Placental epithelial cell (primary cell): ENCODE measurements around the gene ELF2. TPM values are rescaled to one million over a fixed set of nuclear protein-coding genes. Genes with fewer than 3 reads are reported as not detected.

Source experiments
- small RNA-seq: library from RNA; depleted of rRNA; stranded (forward); fragments of <200 nt; gene quantifications from one replicate; pipeline ENCODE3, GENCODE V24; 2012
- total RNA-seq: library from RNA; depleted of rRNA; stranded (reverse); fragments of >200 nt; gene quantifications from 2 replicates; pipeline ENCODE4 v1.2.3, GENCODE V29; 2012

ELF2 gene
- total RNA-seq: 50.1 and 71.1 TPM in 2 replicates

DNA sequence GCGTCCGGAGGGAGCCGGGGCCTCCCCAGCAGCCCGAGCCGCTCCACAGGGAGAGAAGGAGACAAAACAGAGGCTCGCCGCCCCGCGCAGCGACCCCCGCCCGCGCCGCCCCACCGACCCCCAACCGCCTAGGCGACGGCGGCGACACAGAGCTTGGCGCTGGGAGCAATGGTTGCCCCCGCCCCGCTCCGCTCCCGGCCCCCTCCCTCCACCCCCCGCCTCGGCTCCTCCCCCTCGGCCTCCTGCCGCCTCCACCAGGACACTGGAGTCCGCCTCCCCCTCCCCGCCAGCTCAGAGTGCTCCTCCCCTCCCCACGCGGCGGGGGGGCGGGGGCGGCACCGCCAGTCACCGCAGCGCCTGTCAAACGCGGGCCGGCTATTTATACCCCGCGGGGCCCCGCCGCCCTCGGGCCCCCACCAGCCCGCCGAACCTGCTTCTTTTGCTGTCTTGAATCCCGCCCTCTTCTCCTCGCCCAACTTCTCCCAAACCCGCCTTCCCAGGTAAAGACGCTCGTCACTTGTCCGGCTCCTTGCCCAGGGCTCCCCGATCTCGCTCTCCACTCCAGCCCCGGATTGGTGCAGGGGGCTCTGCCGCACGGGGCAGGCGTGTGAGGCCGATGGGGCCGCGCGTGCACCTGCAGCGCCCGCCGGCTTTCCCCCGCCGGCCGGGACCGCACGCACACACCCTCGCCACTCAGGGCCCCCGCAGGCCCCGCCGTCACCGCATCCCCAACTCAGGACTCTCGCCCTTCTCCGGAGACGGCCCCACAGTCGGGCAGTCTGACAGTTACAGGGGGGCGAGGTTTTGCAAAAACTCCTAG is at the start of gene ELF2:
Gene ELF2 (minus strand): TSS at position 170 of the 820 bp plus-strand sequence. CDS start 39,517 bp downstream, outside the sequence.

DNA sequence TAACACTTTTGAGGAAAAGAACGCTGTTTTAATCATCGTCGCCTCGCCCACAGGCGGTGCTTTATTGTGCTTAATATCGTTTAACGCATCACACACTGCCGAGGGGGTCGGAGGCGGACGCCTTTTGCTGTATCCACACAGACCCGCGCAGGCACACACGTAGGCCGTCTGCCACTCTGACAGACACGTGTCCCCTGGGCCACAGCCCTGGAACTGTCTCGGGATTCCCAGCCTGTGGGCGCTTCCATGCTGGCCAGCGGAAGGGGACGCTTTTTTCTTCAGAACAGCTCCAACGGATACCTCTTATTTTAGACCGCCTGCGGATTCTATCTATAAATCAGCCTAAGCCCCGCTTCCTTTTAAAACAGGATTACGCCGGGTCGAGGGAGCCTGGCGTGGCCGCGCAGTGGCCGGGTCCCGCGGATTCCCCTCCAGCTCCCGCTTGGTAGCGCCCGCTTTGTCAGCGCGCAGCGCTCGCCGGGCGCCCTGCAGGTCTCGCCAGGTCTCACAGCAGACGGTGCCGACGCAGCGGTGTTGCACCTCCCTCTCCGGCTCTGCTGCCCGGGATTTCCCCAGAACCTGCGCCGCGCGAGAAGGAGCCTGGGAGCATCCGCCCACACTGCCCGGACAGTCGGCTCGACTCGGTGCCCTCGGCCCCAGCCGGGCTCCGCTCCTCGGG is 161.6 kb downstream of the ELF2 start, which contains the start of gene NOCT:
Gene NOCT (plus strand): TSS at position 513 of the 679 bp plus-strand sequence. CDS start 201 bp downstream, outside the sequence.

Small RNA genes within 50 kb of the gene (small RNA-seq; reads per million reads assigned to genes)
- gene RF00017 (not detected), gene RF00019 (not detected), gene RN7SL382P (not detected), gene RNU6-531P (not detected)

Other genes with a start within 250 kb of the ELF2 start
- 13.7 and 32.8 TPM in 2 replicates for gene NOCT, start 161.4 kb downstream of the ELF2 start, total RNA-seq
- gene MGARP, start 103.0 kb upstream of the ELF2 start, total RNA-seq: 0.79 and 1.4 TPM in 2 replicates
- 16.5 and 28.1 TPM in 2 replicates for gene NAA15, start 124.3 kb upstream of the ELF2 start, total RNA-seq
- 18.9 and 25.5 TPM in 2 replicates for gene NDUFC1, start 125.3 kb upstream of the ELF2 start, total RNA-seq